D721Med (cell line): ENCODE results near the gene VSIG1.

ENCODE experiments used
- DNase-seq: peaks from one replicate; pipeline ENCODE4 v3.0.0; 2011; ENCODE audit warnings: low spot score; ENCODE audit not compliant: insufficient read length
- FAIRE-seq: peaks from 2 replicates; lab custom pipeline; 2011; peaks lifted over from hg19 to GRCh38; lab: Jason Lieb, UNC
- TF ChIP-seq, protein P1 (sequence below): IDR thresholded peaks from 2 replicates; pipeline ENCODE4 v1.5.1; 2012; ENCODE audit warnings: mild to moderate bottlenecking, control low read depth; ENCODE audit not compliant: insufficient read depth; ENCODE audit errors: missing control alignments

Gene VSIG1

GRCh38 chrX:108032944-108033343, 11.9 kb upstream of the VSIG1 start:
- FAIRE-seq (no peak), DNase-seq (no peak)
- TF ChIP-seq, protein P1, sequence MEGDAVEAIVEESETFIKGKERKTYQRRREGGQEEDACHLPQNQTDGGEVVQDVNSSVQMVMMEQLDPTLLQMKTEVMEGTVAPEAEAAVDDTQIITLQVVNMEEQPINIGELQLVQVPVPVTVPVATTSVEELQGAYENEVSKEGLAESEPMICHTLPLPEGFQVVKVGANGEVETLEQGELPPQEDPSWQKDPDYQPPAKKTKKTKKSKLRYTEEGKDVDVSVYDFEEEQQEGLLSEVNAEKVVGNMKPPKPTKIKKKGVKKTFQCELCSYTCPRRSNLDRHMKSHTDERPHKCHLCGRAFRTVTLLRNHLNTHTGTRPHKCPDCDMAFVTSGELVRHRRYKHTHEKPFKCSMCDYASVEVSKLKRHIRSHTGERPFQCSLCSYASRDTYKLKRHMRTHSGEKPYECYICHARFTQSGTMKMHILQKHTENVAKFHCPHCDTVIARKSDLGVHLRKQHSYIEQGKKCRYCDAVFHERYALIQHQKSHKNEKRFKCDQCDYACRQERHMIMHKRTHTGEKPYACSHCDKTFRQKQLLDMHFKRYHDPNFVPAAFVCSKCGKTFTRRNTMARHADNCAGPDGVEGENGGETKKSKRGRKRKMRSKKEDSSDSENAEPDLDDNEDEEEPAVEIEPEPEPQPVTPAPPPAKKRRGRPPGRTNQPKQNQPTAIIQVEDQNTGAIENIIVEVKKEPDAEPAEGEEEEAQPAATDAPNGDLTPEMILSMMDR, result no peak

- no peak for DNase-seq
- FAIRE-seq, result no peak
- TF ChIP-seq, protein P1, result no peak
Measured at GRCh38 chrX:108033890-108034289, 11.0 kb upstream of the VSIG1 start.

- TF ChIP-seq, protein P1, result no peak
- FAIRE-seq, result no peak
- DNase-seq, result no peak
Measured at GRCh38 chrX:108034725-108035124, 10.1 kb upstream of the VSIG1 start.

- FAIRE-seq (no peak), DNase-seq (no peak)
- TF ChIP-seq, protein P1, result no peak
Measured at GRCh38 chrX:108036298-108036973, 8.4 kb upstream of the VSIG1 start.

DNA sequence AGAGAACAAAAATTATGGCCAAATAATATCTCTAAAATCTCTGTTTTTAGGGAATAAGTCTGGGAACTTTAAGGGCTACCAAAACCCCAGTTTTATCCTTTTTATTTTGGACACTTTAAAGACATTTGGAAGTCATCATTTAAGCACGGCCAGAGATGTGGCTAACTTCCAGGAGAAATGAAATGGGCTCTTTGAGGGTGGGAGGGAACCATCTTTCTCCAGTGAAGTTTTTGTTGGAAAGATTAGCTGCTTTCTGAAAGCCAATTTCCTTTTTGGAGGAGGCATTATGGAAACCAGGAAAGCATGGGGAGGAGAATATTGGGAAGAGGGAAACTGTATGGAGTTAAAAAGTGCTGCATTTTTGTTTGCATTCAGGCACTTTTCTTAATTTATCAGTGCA, 4.8 kb downstream of the VSIG1 start:
- no peak for FAIRE-seq
- DNase-seq, result no peak
- TF ChIP-seq, protein P1, result no peak

GRCh38 chrX:108053218-108053617, 8.4 kb downstream of the VSIG1 start:
- FAIRE-seq, result no peak
- DNase-seq, result no peak
- TF ChIP-seq, protein P1, result no peak

DNA sequence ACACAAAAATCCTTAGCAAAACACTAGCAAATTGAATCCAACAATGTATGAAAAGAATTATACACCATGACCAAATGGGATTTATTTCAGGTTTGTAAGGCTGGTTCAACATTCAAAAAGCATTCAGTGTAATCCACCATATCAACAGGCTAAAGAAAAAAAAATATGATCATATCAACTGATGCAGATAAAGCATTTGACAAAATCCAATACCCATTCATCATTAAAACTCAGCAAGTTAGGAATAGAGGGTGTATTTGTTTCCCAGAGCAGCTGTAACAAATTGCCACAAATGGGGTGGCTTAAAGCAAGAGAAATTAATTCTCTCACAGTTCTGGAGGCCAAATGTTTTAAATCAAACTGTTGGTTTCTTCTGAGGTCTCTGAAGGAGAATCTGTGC, 10.7 kb downstream of the VSIG1 start:
- FAIRE-seq (no peak), DNase-seq (no peak)
- TF ChIP-seq, protein P1, result no peak
